B cell (primary cell): Measurements from ENCODE around the gene PNPLA6. TPM values are rescaled to one million over a fixed set of nuclear protein-coding genes. Genes with fewer than 3 reads are reported as not detected.

ENCODE experiments used
- ATAC-seq: fragments of 200-7000 bp; cut with Tn5 transposase; one replicate; pipeline ENCODE4 v1.10.0; 2021; ENCODE audit warnings: low read depth, mild to moderate bottlenecking, moderate number of reproducible peaks, moderate library complexity
- CTCF ChIA-PET: fragments of 350-600 bp; sonication (Branson Sonifier 250); formaldehyde crosslinking; loops from one replicate; lab custom pipeline; 2021; ENCODE audit warnings: antibody characterized with exemption, inconsistent platforms; lab: Charles Lee
- POLR2A ChIA-PET: fragments of 350-600 bp; sonication (Branson Sonifier 250); formaldehyde crosslinking; loops from one replicate; lab custom pipeline; 2021; ENCODE audit warnings: antibody characterized with exemption; lab: Charles Lee
- DNase-seq: peaks from one replicate; pipeline ENCODE4 v3.0.0; 2013
- H2AFZ ChIP-seq: 2 replicates; pipeline ENCODE4 v1.6.1; 2012; ENCODE audit warnings: mild to moderate bottlenecking, low read depth, low read length; ENCODE audit not compliant: insufficient read depth, poor library complexity, severe bottlenecking
- H3K27ac ChIP-seq, 2 donors: 1 replicate in 1 of 2; 2 replicates in 1 of 2; pipeline ENCODE4 v1.5.1; 2012 to 2013; ENCODE audit warnings: low read length in 2 of 2, mild to moderate bottlenecking in 2 of 2, moderate library complexity in 1 of 2
- H3K27me3 ChIP-seq, 4 experiments: fragments of 200-600 bp in 1 of 4; sonication (generic) in 1 of 4; replicated peaks in 1 of 4; 1 replicate in 2 of 4; 2 replicates in 2 of 4; pipeline versions ENCODE4 v1.6.1 to v1.7.0; 2013 to 2016; ENCODE audit warnings: low read length in 3 of 4, mild to moderate bottlenecking in 2 of 4, mixed read lengths in 1 of 4, moderate library complexity in 1 of 4; ENCODE audit not compliant: insufficient read depth in 4 of 4, control insufficient read depth in 3 of 4; ENCODE audit errors: control extremely low read depth in 1 of 4
- H3K36me3 ChIP-seq, 2 experiments: replicated peaks in 1 of 2; 1 replicate in 1 of 2; 2 replicates in 1 of 2; pipeline versions ENCODE4 v1.6.1 to v1.7.1; 2013; ENCODE audit warnings: low read length in 1 of 2; ENCODE audit not compliant: insufficient read depth in 2 of 2, control insufficient read depth in 1 of 2; ENCODE audit errors: control extremely low read depth in 1 of 2, extremely low read depth in 1 of 2
- H3K4me1 ChIP-seq, 2 donors: fragments of 200-600 bp in 1 of 2; sonication (generic) in 1 of 2; 1 replicate in 1 of 2; 2 replicates in 1 of 2; pipeline versions ENCODE4 v1.5.1 to v1.6.1; 2013 to 2017; ENCODE audit warnings: low read length in 2 of 2; ENCODE audit not compliant: control insufficient read depth in 2 of 2, insufficient read depth in 2 of 2
- H3K4me2 ChIP-seq: replicated peaks from 2 replicates; pipeline ENCODE3; 2012; ENCODE audit warnings: mild to moderate bottlenecking, low read depth, low read length; ENCODE audit not compliant: poor library complexity, severe bottlenecking
- H3K4me3 ChIP-seq, 5 experiments: fragments of 200-600 bp in 1 of 5; sonication (generic) in 1 of 5; 1 replicate in 3 of 5; 2 replicates in 2 of 5; pipeline versions ENCODE4 v1.5.1 to v1.7.0; 2011 to 2016; ENCODE audit warnings: low read length in 4 of 5, mild to moderate bottlenecking in 4 of 5, low read depth in 2 of 5, control low read depth in 1 of 5, moderate library complexity in 1 of 5; ENCODE audit not compliant: insufficient read depth in 1 of 5; ENCODE audit errors: control extremely low read depth in 1 of 5, extremely low read depth in 1 of 5
- H3K79me2 ChIP-seq: fragments of 200-600 bp; sonication (generic); one replicate; pipeline ENCODE4 v1.6.0; 2016; ENCODE audit warnings: low read length; ENCODE audit not compliant: control insufficient read depth, insufficient read depth
- H3K9ac ChIP-seq: fragments of 200-600 bp; sonication (generic); 2 replicates; pipeline ENCODE4 v1.6.1; 2017; ENCODE audit warnings: mild to moderate bottlenecking, low read length, moderate library complexity
- H3K9me3 ChIP-seq, 3 donors: one replicate each; pipeline versions ENCODE4 v1.6.1 to v1.7.1; 2013; ENCODE audit warnings: low read length in 2 of 3; ENCODE audit not compliant: control insufficient read depth in 2 of 3, insufficient read depth in 1 of 3; ENCODE audit errors: control extremely low read depth in 1 of 3
- H4K20me1 ChIP-seq: 2 replicates; pipeline ENCODE4 v1.6.0; 2012; ENCODE audit warnings: mild to moderate bottlenecking, low read length; ENCODE audit not compliant: insufficient read depth, control insufficient read depth, poor library complexity, severe bottlenecking
- H3K27ac Mint-ChIP-seq: one replicate; pipeline ENCODE4 v1.8.0; 2021; ENCODE audit warnings: mixed read lengths
- H3K27me3 Mint-ChIP-seq: one replicate; pipeline ENCODE4 v1.8.0; 2021; ENCODE audit warnings: mixed read lengths
- H3K4me1 Mint-ChIP-seq: one replicate; pipeline ENCODE4 v1.8.0; 2021; ENCODE audit warnings: mixed read lengths
- H3K4me3 Mint-ChIP-seq: one replicate; pipeline ENCODE4 v1.8.0; 2021; ENCODE audit warnings: mixed read lengths
- H3K9me3 Mint-ChIP-seq: one replicate; pipeline ENCODE4 v1.8.0; 2022; ENCODE audit warnings: mixed read lengths; ENCODE audit not compliant: insufficient read depth
- CTCF ChIP-seq: fragments of 200-600 bp; IDR thresholded peaks from one replicate; pipeline ENCODE4 v1.8.0; 2022; ENCODE audit warnings: antibody characterized with exemption, mild to moderate bottlenecking
- EZH2 ChIP-seq: IDR thresholded peaks from 2 replicates; pipeline ENCODE4 v1.6.1; 2012; ENCODE audit warnings: borderline replicate concordance, low read depth, mild to moderate bottlenecking, moderate library complexity, low read length; ENCODE audit not compliant: insufficient read depth, poor library complexity, severe bottlenecking
- WGBS: methylation state at CpG from one replicate; pipeline ENCODE4 v1.1.5; 2013; ENCODE audit warnings: missing lambda C conversion rate; ENCODE audit not compliant: insufficient coverage; 5-methylcytosine and 5-hydroxymethylcytosine counted together
- intact Hi-C: fragments of 100-400 bp; cut with micrococcal nuclease; formaldehyde crosslinking; loops from one replicate; pipeline ENCODE4 v1.10.0; 2022
- polyA plus RNA-seq: library from polyadenylated mRNA; depleted of rRNA; stranded (reverse); fragments of >200 nt; gene quantifications from 2 replicates; pipeline ENCODE4 v1.2.3, GENCODE V29; 2012
- total RNA-seq, 2 donors: library from RNA; stranded (reverse); fragments of 120-200 nt in 1 of 2; gene quantifications; 1 replicate in 1 of 2; 2 replicates in 1 of 2; pipeline versions ENCODE4 v1.2.3 to v1.2.4, GENCODE V29; 2013 to 2022

PNPLA6 gene
- total and polyA plus RNA-seq, 2 donors (not counting 1 experiment from before 2014, with no cell fraction given), result 102 to 149 TPM

GRCh38 chr19:7502552-7502951 is 33.0 kb upstream of the PNPLA6 start:
- intact Hi-C loops, result no loop called here
- Histone ChIP-seq H3K4me3 (no peak overlapping the region), H4K20me1 (no peaks in the 10 kb centered on the region), H3K4me1 (peaks cover 20 to 21% of the 10 kb centered on the region in 2 donors), H3K79me2 (no peaks in the 10 kb centered on the region), H3K9ac (no peak overlapping the region), H3K27me3 (peaks cover 0 to 68% (median 26%) of the 10 kb centered on the region in 4 experiments), H3K36me3 (no peaks in the 10 kb centered on the region), H2AFZ (no peak overlapping the region), H3K9me3 (peaks cover 0 to 18% (median 0%) of the 10 kb centered on the region in 3 donors), H3K4me2 (no peak overlapping the region), H3K27ac (no peak overlapping the region)
- TF ChIP-seq EZH2 (no peak), CTCF (no peak)
- Mint-ChIP-seq H3K4me3 (no peak overlapping the region), H3K27me3 (peaks cover 35% of the 10 kb centered on the region), H3K9me3 (no peaks in the 10 kb centered on the region), H3K27ac (no peak overlapping the region), H3K4me1 (peaks cover 12% of the 10 kb centered on the region)
- ATAC-seq (no peak), DNase-seq (no peak)
- POLR2A ChIA-PET, result no interaction called here
- CTCF ChIA-PET, result no interaction called here
- WGBS, result 67% methylated on average over 1 of the region's 2 CpGs

GRCh38 chr19:7504684-7505083 is 30.8 kb upstream of the PNPLA6 start:
- H3K27me3 Mint-ChIP-seq, result peaks cover 33% of the 10 kb centered on the region
- CTCF ChIA-PET, result no interaction called here

More at GRCh38 chr19:7504684-7505083, 30.8 kb upstream of the PNPLA6 start:
- H3K9ac ChIP-seq, result no peak overlapping the region
- no peak for DNase-seq
- WGBS, result 71% methylated on average over 2 of the region's 6 CpGs
- intact Hi-C loops, result loop anchor here (2.0 kb wide), 1 partner anchor 16 kb away; the partner anchor contains the start of gene PEX11G
- peaks cover 20 to 21% of the 10 kb centered on the region in 2 donors for H3K4me1 ChIP-seq
- H2AFZ ChIP-seq, result no peak overlapping the region
- POLR2A ChIA-PET, result no interaction called here
- TF ChIP-seq EZH2 (no peak), CTCF (no peak)
- no peak overlapping the region for H3K27ac ChIP-seq
- Mint-ChIP-seq H3K27ac (no peak overlapping the region), H3K4me3 (no peak overlapping the region), H3K4me1 (peaks cover 12% of the 10 kb centered on the region), H3K9me3 (no peaks in the 10 kb centered on the region)
- H3K27me3 ChIP-seq, result peaks cover 0 to 67% (median 26%) of the 10 kb centered on the region in 4 experiments
- no peaks in the 10 kb centered on the region for H3K36me3 ChIP-seq
- H3K79me2 ChIP-seq, result no peaks in the 10 kb centered on the region
- H3K4me2 ChIP-seq, result no peak overlapping the region
- ATAC-seq, result no peak
- H3K9me3 ChIP-seq, result peaks cover 0 to 18% (median 0%) of the 10 kb centered on the region in 3 donors
- no peak overlapping the region for H3K4me3 ChIP-seq
- H4K20me1 ChIP-seq, result no peaks in the 10 kb centered on the region
